Epithelial cell of proximal tubule (primary cell): ENCODE measurements around the gene NIPSNAP3A. TPM values are rescaled to one million over a fixed set of nuclear protein-coding genes. Genes with fewer than 3 reads are reported as not detected.

Experiments
- DNase-seq: peaks from one replicate; pipeline ENCODE4 v3.0.0-alpha.2; 2011; ENCODE audit warnings: low read depth
- H3K4me3 ChIP-seq: 2 replicates; pipeline ENCODE4 v1.5.1; 2011; ENCODE audit warnings: low read depth, mild to moderate bottlenecking, low read length
- total RNA-seq: library from RNA; depleted of rRNA; stranded (reverse); fragments of >200 nt; gene quantifications from 2 replicates; pipeline ENCODE4 v1.2.3, GENCODE V29; 2015
- TF ChIP-seq, protein P1 (sequence below): conservative IDR thresholded peaks from 2 replicates; pipeline ENCODE4 v1.5.1; 2012; ENCODE audit warnings: low read depth, mild to moderate bottlenecking, low read length

Gene NIPSNAP3A
- total RNA-seq, 1 donor from 2014 or later = 34.4 TPM

DNA sequence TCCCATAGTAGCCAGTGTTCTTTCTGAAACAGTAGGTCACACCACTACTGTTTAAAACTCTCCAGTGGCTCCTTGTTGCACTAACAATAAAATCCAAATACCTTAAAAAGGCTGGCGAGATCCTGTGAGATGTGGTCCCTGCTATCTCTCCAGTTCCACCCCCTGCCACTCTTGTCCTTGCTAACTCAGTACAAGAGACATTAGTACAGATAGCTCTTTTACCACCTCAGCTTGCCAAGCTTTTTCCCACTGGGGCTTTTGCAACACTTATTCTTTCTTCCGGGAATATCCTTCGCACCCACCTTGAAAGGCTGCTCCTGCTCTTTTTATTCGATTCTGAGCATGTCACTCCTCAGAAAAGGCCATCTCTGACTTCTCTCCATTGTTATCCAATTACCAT, 31.3 kb downstream of the NIPSNAP3A start:
- no peak overlapping the region for H3K4me3 ChIP-seq
- DNase-seq = no peak
- TF ChIP-seq, protein P1, sequence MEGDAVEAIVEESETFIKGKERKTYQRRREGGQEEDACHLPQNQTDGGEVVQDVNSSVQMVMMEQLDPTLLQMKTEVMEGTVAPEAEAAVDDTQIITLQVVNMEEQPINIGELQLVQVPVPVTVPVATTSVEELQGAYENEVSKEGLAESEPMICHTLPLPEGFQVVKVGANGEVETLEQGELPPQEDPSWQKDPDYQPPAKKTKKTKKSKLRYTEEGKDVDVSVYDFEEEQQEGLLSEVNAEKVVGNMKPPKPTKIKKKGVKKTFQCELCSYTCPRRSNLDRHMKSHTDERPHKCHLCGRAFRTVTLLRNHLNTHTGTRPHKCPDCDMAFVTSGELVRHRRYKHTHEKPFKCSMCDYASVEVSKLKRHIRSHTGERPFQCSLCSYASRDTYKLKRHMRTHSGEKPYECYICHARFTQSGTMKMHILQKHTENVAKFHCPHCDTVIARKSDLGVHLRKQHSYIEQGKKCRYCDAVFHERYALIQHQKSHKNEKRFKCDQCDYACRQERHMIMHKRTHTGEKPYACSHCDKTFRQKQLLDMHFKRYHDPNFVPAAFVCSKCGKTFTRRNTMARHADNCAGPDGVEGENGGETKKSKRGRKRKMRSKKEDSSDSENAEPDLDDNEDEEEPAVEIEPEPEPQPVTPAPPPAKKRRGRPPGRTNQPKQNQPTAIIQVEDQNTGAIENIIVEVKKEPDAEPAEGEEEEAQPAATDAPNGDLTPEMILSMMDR = no peak

DNA sequence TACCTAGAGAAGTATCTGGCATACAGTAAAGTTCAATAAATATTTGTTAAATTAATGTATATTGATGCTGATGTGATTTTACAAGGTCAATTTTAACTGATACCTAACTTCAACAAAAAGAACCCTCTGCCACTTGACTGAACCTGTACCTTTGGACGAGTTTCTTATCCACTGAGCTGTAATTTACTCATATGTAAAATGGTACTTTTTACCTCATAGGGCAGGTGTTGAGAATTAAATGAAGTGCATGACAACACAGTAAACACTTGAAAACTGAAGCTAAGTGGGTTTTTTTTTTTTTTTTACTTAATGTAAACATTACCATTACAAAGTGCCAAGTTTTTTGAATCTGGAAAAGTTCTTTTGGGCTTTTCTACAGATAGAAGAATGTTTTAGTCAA, 31.9 kb downstream of the NIPSNAP3A start:
- TF ChIP-seq, protein P1 = no peak
- no peak for DNase-seq
- no peak overlapping the region for H3K4me3 ChIP-seq

DNA sequence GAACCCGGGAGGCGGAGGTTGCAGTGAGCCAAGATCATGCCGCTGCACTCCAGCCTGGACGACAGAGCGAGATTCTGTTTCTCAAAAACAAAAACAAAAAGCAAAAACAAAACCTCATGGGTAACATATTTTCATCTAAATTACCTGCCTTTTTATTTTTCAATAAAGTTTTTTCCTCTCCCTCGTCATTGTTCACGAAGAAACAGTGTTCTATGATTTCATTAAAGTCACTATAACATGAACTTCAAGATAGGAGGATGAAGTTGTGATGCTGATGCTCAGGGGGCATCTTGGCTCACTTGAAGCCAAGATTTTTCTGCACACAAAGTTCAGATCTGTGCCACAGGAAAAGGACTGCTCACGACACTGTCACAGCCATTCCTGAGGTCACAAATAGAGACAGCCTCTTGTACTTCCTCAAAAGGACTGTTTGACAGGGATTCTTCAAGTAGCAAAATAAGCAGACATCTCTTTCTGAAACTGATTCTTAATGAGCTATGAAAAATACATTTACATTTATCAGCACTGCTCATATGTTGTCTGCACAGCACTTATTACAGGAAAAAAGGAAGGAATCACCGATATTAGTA, 32.6 kb downstream of the NIPSNAP3A start:
- no peak overlapping the region for H3K4me3 ChIP-seq
- TF ChIP-seq, protein P1 = no peak
- DNase-seq = no peak

DNA sequence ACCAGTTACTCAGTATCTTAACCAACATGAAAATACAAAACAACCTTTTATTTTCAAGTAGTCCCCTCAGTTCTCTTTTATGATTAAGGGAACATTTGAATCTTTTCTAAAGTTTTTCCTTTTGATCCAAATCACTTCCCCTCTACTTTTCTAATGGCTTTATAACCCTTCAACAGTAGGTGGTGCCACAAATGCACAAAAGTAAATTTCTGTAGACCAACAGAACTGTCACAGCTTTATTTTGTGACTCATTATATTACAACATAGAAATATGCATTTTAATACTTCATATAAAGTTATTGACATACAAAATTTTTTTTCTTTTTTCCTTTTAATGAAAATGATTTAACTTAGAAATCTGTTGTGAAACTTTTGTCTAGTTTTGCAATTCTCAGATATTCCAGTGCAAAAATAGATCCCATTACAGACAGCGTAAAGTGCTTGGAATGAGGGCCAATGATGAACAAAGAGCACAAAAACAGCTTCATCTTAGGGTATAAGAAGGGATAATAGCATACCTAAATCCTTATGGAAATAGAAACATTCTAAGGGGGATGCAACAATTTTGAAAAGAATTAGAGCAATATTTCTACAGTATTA, 33.4 kb downstream of the NIPSNAP3A start:
- TF ChIP-seq, protein P1 = peak; percentile 49
- DNase-seq = no peak
- no peak overlapping the region for H3K4me3 ChIP-seq

DNA sequence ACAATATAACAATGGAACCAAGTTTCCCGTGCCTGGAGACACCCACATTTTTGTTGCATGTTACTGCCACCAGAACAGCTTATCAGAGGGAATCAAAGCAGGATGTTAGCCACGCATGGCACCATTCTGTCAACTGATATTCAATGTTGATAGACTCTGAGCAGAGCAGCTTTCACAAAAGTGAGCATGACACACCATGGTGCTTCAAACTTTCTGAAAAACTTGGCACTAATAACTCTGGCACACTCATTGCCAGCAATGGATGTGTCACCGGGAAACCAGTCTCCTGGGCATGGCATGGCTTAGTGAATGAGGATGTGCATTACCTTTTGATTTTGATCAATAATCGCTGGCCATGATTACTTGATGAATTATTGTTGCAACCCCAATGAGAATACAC, 36.1 kb downstream of the NIPSNAP3A start:
- no peak for DNase-seq
- TF ChIP-seq, protein P1 = no peak
- no peak overlapping the region for H3K4me3 ChIP-seq

DNA sequence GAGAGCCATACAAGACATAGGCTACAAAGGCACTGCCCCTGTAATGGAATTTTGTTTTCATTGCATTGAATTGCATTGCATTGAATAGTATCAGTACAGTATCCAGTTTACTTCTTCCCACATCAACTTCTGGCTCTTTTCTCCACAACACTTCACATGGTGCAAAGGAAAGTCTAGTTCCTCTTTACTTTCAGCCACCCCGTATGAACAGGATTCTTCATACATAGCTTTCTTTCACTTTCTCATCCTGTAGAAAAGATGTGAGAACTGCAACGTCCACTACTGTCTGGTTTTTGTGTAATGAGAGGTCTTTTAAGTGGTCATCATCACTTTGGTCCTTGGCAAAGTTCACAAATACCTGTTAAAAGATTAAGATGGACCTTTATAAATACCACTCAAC, 36.6 kb downstream of the NIPSNAP3A start:
- no peak for DNase-seq
- TF ChIP-seq, protein P1 = no peak

DNA sequence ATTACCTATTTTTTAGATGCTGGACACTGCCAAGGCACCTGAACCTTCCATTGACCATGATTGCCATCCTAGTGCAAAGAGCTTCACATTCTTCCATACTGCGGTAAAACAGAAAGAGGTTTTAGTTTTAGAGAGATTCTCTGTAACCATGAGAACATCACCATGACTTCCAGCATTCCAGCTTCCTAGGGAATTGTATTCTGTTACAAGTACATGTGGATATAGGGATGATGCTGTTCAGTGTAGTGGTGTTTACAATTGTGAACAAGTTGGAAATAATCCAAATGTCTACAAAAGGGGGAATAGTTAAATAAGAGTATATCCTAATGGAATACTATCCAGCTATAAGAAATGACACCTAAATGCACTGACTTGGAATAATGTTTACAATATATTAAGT, 38.8 kb downstream of the NIPSNAP3A start:
- TF ChIP-seq, protein P1 = no peak
- no peak overlapping the region for H3K4me3 ChIP-seq
- DNase-seq = no peak

More for the DNA sequence above, 36.6 kb downstream of the NIPSNAP3A start:
- no peak overlapping the region for H3K4me3 ChIP-seq
